HepG2 (cell line): ENCODE data around the gene SEC61G. TPM values are rescaled to one million over a fixed set of nuclear protein-coding genes. Genes with fewer than 3 reads are reported as not detected.

Source experiments
- ATAC-seq: fragments of 200-7000 bp; cut with Tn5 transposase; 3 replicates; pipeline ENCODE4 v1.9.1; 2020; ENCODE audit warnings: mild to moderate bottlenecking, moderate library complexity
- BruUV-seq: library from RNA; stranded (reverse); fragments of 400-500 nt; replicated peaks from 2 replicates; lab custom pipeline; 2021; lab: Mats Ljungman, UMichigan
- CTCF ChIA-PET: fragments of 300-600 bp; formaldehyde crosslinking; extraction: SDS; loops from one replicate; lab custom pipeline; 2021; ENCODE audit warnings: low total read pairs, inconsistent platforms, low intra/inter-chr PET ratio; lab: Yijun Ruan, JAX
- POLR2A ChIA-PET: fragments of 350-600 bp; sonication (Branson Sonifier 250); formaldehyde crosslinking; loops from one replicate; lab custom pipeline; 2020; ENCODE audit warnings: antibody characterized with exemption, inconsistent platforms; lab: Yijun Ruan, JAX
- DNase-seq: peaks from one replicate; pipeline ENCODE4 v3.0.0-alpha.2; 2015; ENCODE audit warnings: low spot score
- FAIRE-seq: peaks from 3 replicates; lab custom pipeline; 2011; peaks lifted over from hg19 to GRCh38; lab: Jason Lieb, UNC
- H2AFZ ChIP-seq: one replicate; pipeline ENCODE4 v1.6.1; 2011; ENCODE audit warnings: low read length, inconsistent platforms
- H3K27ac ChIP-seq: fragments of 300-600 bp; 3 replicates; pipeline ENCODE4 v1.8.0; 2011; ENCODE audit warnings: mixed run types, mild to moderate bottlenecking, mixed read lengths, low read length, inconsistent platforms; ENCODE audit not compliant: insufficient read depth; ENCODE audit errors: extremely low read length
- H3K27me3 ChIP-seq, 2 experiments: fragments of 200-600 bp in 1 of 2; 2 replicates in 1 of 2; 3 replicates in 1 of 2; pipeline versions ENCODE4 v1.6.0 to v1.8.0; 2011; ENCODE audit warnings: low read length in 2 of 2, mild to moderate bottlenecking in 2 of 2, moderate library complexity in 2 of 2, inconsistent platforms in 1 of 2; ENCODE audit not compliant: insufficient read depth in 2 of 2, control insufficient read depth in 1 of 2
- H3K36me3 ChIP-seq, 2 experiments: fragments of 200-600 bp in 1 of 2; replicated peaks in 1 of 2; 2 replicates in 1 of 2; 3 replicates in 1 of 2; pipeline versions ENCODE4 v1.5.1 to v1.8.0; 2011; ENCODE audit warnings: low read length in 2 of 2, inconsistent platforms in 1 of 2; ENCODE audit not compliant: insufficient read depth in 2 of 2, control insufficient read depth in 1 of 2
- H3K4me1 ChIP-seq: 2 replicates; pipeline ENCODE4 v1.5.1; 2012; ENCODE audit warnings: low read length, inconsistent platforms; ENCODE audit not compliant: insufficient read depth
- H3K4me2 ChIP-seq: 2 replicates; pipeline ENCODE4 v1.6.0; 2011; ENCODE audit warnings: low read depth, low read length, inconsistent platforms
- H3K4me3 ChIP-seq, 3 experiments: fragments of 200-600 bp in 1 of 3; sonication (generic), shearing (Covaris generic) in 1 of 3; replicated peaks in 1 of 3; 2 replicates each; pipeline ENCODE4 v1.5.1; 2011 to 2016; ENCODE audit warnings: low read length in 3 of 3, inconsistent platforms in 2 of 3, low read depth in 2 of 3, mild to moderate bottlenecking in 2 of 3, control low read depth in 1 of 3, mixed read lengths in 1 of 3; ENCODE audit not compliant: insufficient read depth in 1 of 3
- H3K79me2 ChIP-seq: one replicate; pipeline ENCODE4 v1.6.1; 2011; ENCODE audit warnings: low read length, inconsistent platforms; ENCODE audit not compliant: insufficient read depth
- H3K9ac ChIP-seq: 2 replicates; pipeline ENCODE4 v1.6.0; 2011; ENCODE audit warnings: mild to moderate bottlenecking, low read depth, low read length, inconsistent platforms; ENCODE audit not compliant: insufficient read depth
- H3K9me3 ChIP-seq: 2 replicates; pipeline ENCODE4 v1.5.1; 2012; ENCODE audit warnings: mild to moderate bottlenecking, low read length
- H4K20me1 ChIP-seq: 2 replicates; pipeline ENCODE4 v1.6.0; 2011; ENCODE audit warnings: inconsistent platforms, mild to moderate bottlenecking, low read length, moderate library complexity; ENCODE audit not compliant: insufficient read depth
- SATB2 ChIP-seq: sonication (generic); formaldehyde crosslinking; IDR thresholded peaks from 2 replicates; pipeline ENCODE4 v1.5.0; 2020; ENCODE audit warnings: missing genetic modification reagents
- WGBS: methylation state at CpG from one replicate; pipeline ENCODE4 v1.1.6; 2017; ENCODE audit warnings: low lambda C conversion rate; 5-methylcytosine and 5-hydroxymethylcytosine counted together
- in situ Hi-C: cut with HindIII; loops from 2 replicates; pipeline ENCODE4 v1.10.0; 2017; ENCODE audit warnings: low pct_unique_long_range_greater_than_20kb; ENCODE audit not compliant: extremely low pct_ligation_motif_present
- intact Hi-C: fragments of 100-400 bp; cut with micrococcal nuclease; formaldehyde crosslinking; loops from one replicate; pipeline ENCODE4 v1.10.0; 2022; ENCODE audit not compliant: unreplicated experiment
- polyA plus RNA-seq, 8 experiments: library from polyadenylated mRNA; depleted of rRNA in 3 of 8; stranded (reverse) in 7 of 8; unstranded in 1 of 8; fragments of >200 nt; fragmentation: Illumina TruSeq in 4 of 8; extraction: Trizol in 4 of 8; gene quantifications; 2 replicates each; pipeline versions ENCODE4 v1.2.1 to v1.2.3, GENCODE V29; 2011 to 2016; ENCODE audit warnings: low read depth in 4 of 8, missing spikeins in 1 of 8, mixed read lengths in 1 of 8; ENCODE audit not compliant: insufficient read depth in 1 of 8
- total RNA-seq, 5 experiments: library from RNA; depleted of rRNA; stranded (reverse); fragments of >200 nt; fragmentation: Illumina TruSeq; extraction: Trizol; gene quantifications; 2 replicates each; pipeline ENCODE4 v1.2.3, GENCODE V29; 2016; ENCODE audit warnings: low read depth in 1 of 5
- TF ChIP-seq, protein P1 (sequence below): sonication (generic); formaldehyde crosslinking; IDR thresholded peaks from 2 replicates; pipeline ENCODE4 v1.4.0; 2020; ENCODE audit warnings: missing genetic modification reagents
- TF ChIP-seq, protein P2 (sequence below): sonication (generic); formaldehyde crosslinking; IDR thresholded peaks from 2 replicates; pipeline ENCODE4 v1.8.1; 2022; ENCODE audit warnings: low read depth, mild to moderate bottlenecking, missing genetic modification reagents
- TF ChIP-seq, protein P3 (sequence below): sonication (generic); formaldehyde crosslinking; IDR thresholded peaks from 2 replicates; pipeline ENCODE4 v1.4.0; 2020; ENCODE audit warnings: missing genetic modification reagents

The SEC61G gene
- total and polyA plus RNA-seq, 2 of the 13 experiments (the other 11 are each of a cell fraction or from before 2014, with no cell fraction given), result 126 to 328 TPM

DNA sequence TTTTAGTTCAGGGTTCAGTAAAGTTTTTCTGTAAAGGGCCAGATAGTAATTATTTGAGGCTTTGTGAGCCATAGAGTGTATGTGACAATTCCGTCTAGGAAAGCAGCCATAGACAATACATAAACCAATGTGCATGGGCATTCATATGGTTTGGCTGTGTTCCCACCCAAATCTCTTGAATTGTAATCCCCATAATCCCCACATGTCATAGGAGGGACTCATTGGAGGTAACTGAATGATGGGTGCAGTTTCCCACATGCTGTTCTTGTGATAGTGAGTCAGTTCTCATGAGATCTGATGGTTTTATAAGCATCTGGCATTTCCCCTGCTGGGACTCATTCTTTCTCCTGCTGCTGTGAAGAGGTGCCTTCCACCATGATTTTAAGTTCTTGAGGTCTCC is 29.9 kb downstream of the SEC61G start (continued):
- TF ChIP-seq, protein P1, sequence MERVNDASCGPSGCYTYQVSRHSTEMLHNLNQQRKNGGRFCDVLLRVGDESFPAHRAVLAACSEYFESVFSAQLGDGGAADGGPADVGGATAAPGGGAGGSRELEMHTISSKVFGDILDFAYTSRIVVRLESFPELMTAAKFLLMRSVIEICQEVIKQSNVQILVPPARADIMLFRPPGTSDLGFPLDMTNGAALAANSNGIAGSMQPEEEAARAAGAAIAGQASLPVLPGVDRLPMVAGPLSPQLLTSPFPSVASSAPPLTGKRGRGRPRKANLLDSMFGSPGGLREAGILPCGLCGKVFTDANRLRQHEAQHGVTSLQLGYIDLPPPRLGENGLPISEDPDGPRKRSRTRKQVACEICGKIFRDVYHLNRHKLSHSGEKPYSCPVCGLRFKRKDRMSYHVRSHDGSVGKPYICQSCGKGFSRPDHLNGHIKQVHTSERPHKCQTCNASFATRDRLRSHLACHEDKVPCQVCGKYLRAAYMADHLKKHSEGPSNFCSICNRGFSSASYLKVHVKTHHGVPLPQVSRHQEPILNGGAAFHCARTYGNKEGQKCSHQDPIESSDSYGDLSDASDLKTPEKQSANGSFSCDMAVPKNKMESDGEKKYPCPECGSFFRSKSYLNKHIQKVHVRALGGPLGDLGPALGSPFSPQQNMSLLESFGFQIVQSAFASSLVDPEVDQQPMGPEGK, result no peak

DNA sequence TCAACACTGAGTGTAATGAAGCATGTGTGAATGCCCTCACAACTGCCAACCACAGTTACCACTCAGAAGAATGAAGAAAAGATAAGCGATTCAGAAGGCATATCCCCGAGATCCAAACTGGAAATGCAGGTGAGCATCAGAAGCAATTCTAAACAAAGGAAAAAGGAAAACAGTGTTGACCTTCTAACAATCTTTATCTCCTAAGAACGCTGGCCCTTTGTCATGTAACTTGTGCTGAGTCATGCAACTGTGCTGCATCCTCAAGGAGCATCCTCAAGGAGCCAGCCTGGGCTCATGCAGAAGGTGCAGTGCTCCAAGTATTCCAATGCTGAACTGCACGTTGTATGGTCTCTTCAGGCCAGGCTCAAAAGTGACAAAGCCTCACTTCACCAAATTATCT is 30.6 kb downstream of the SEC61G start:
- Histone ChIP-seq H3K27ac (no peak overlapping the region), H3K4me1 (no peaks in the 10 kb centered on the region), H2AFZ (no peak overlapping the region), H3K27me3 (0 out of 5 replicates have a peak, but pooled peaks cover 0 to 4% of the 10 kb centered on the region in 2 experiments), H4K20me1 (no peaks in the 10 kb centered on the region), H3K79me2 (no peaks in the 10 kb centered on the region), H3K9me3 (no peaks in the 10 kb centered on the region), H3K9ac (no peak overlapping the region), H3K36me3 (no peaks in the 10 kb centered on the region), H3K4me3 (no peak overlapping the region), H3K4me2 (no peak overlapping the region)
- DNase-seq (no peak), ATAC-seq (no peak), FAIRE-seq (no peak)
- ChIA-PET CTCF (no interaction called here), POLR2A (no interaction called here)
- BruUV-seq, result no TSS peak
- intact Hi-C loops, result no loop called here
- in situ Hi-C loops, result no loop called here
- WGBS, result 2% methylated on average over 4 of the region's 4 CpGs
- TF ChIP-seq, protein P1, result no peak
- TF ChIP-seq, protein P2, sequence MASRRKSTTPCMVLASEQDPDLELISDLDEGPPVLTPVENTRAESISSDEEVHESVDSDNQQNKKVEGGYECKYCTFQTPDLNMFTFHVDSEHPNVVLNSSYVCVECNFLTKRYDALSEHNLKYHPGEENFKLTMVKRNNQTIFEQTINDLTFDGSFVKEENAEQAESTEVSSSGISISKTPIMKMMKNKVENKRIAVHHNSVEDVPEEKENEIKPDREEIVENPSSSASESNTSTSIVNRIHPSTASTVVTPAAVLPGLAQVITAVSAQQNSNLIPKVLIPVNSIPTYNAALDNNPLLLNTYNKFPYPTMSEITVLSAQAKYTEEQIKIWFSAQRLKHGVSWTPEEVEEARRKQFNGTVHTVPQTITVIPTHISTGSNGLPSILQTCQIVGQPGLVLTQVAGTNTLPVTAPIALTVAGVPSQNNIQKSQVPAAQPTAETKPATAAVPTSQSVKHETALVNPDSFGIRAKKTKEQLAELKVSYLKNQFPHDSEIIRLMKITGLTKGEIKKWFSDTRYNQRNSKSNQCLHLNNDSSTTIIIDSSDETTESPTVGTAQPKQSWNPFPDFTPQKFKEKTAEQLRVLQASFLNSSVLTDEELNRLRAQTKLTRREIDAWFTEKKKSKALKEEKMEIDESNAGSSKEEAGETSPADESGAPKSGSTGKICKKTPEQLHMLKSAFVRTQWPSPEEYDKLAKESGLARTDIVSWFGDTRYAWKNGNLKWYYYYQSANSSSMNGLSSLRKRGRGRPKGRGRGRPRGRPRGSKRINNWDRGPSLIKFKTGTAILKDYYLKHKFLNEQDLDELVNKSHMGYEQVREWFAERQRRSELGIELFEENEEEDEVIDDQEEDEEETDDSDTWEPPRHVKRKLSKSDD (CRISPR knock-in tag), result no peak
- TF ChIP-seq, protein P3, sequence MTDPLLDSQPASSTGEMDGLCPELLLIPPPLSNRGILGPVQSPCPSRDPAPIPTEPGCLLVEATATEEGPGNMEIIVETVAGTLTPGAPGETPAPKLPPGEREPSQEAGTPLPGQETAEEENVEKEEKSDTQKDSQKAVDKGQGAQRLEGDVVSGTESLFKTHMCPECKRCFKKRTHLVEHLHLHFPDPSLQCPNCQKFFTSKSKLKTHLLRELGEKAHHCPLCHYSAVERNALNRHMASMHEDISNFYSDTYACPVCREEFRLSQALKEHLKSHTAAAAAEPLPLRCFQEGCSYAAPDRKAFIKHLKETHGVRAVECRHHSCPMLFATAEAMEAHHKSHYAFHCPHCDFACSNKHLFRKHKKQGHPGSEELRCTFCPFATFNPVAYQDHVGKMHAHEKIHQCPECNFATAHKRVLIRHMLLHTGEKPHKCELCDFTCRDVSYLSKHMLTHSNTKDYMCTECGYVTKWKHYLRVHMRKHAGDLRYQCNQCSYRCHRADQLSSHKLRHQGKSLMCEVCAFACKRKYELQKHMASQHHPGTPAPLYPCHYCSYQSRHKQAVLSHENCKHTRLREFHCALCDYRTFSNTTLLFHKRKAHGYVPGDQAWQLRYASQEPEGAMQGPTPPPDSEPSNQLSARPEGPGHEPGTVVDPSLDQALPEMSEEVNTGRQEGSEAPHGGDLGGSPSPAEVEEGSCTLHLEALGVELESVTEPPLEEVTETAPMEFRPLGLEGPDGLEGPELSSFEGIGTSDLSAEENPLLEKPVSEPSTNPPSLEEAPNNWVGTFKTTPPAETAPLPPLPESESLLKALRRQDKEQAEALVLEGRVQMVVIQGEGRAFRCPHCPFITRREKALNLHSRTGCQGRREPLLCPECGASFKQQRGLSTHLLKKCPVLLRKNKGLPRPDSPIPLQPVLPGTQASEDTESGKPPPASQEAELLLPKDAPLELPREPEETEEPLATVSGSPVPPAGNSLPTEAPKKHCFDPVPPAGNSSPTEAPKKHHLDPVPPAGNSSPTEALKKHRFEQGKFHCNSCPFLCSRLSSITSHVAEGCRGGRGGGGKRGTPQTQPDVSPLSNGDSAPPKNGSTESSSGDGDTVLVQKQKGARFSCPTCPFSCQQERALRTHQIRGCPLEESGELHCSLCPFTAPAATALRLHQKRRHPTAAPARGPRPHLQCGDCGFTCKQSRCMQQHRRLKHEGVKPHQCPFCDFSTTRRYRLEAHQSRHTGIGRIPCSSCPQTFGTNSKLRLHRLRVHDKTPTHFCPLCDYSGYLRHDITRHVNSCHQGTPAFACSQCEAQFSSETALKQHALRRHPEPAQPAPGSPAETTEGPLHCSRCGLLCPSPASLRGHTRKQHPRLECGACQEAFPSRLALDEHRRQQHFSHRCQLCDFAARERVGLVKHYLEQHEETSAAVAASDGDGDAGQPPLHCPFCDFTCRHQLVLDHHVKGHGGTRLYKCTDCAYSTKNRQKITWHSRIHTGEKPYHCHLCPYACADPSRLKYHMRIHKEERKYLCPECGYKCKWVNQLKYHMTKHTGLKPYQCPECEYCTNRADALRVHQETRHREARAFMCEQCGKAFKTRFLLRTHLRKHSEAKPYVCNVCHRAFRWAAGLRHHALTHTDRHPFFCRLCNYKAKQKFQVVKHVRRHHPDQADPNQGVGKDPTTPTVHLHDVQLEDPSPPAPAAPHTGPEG (CRISPR knock-in tag), result no peak
- no peak for TF ChIP-seq SATB2
